ENCODE data around the gene CACNA1G. TPM values are rescaled to one million over a fixed set of nuclear protein-coding genes. Genes with fewer than 3 reads are reported as not detected.
A peak's percentile ranks its signal among the peaks of the same experiment; 100 is the strongest.

The CACNA1G gene
- total and polyA plus RNA-seq, 2 donors (not counting 3 experiments of a cell fraction or from before 2014, with no cell fraction given) = not detected

- dilution Hi-C loops (cut with MboI; ENCODE audit: extremely low pct_ligation_motif_present, low sequenced_read_pairs) = no loop called here
- intact Hi-C loops (cut with micrococcal nuclease) = no loop called here
- Histone ChIP-seq H3K36me3 (ENCODE audit: control insufficient read depth in 2 of 2, extremely low read depth in 1 of 2, insufficient read depth in 2 of 2, low read length in 2 of 2) (no peaks in the 10 kb centered on the region), H3K27ac (ENCODE audit: insufficient read depth, low read depth, low read length) (peak overlapping the region; percentile 90), H2AFZ (ENCODE audit: low read depth, low read length) (no peak overlapping the region), H3K9me1 (replicated peaks; ENCODE audit: control insufficient read depth, extremely low read depth, insufficient read depth, low read length) (no peaks in the 10 kb centered on the region), H3K4me1 (ENCODE audit: control insufficient read depth, extremely low read depth, insufficient read depth, low read length) (peaks cover 34% of the 10 kb centered on the region), H4K20me1 (replicated peaks; ENCODE audit: control insufficient read depth, extremely low read depth, insufficient read depth, low read length) (no peaks in the 10 kb centered on the region), H3K4me2 (ENCODE audit: insufficient read depth, low read length) (no peak overlapping the region), H3K79me2 (ENCODE audit: control insufficient read depth, insufficient read depth, low read length) (no peaks in the 10 kb centered on the region), H3K9me3 (replicated peaks; ENCODE audit: control insufficient read depth, insufficient read depth, low read length) (no peaks in the 10 kb centered on the region), H3K27me3 (ENCODE audit: control insufficient read depth in 2 of 2, insufficient read depth in 2 of 2, low read length in 2 of 2) (no peaks in the 10 kb centered on the region), H3K9ac (replicated peaks; ENCODE audit: extremely low read depth, insufficient read depth, low read length) (no peak overlapping the region), H3K4me3 (replicated peaks in 1 of 3; ENCODE audit: insufficient read depth in 1 of 3, low read depth in 1 of 3, low read length in 3 of 3) (no peak overlapping the region)
- DNase-seq (ENCODE audit: low read depth, low spot score) = no peak
- CTCF ChIA-PET = interaction anchor here (0.9 to 3.9 kb wide), 6 partner anchors 19 to 50 kb away, joined by 3 to 29 read pairs (median 12); no protein-coding TSS in a partner anchor
- no peak for TF ChIP-seq POLR2AphosphoS5 (IDR thresholded peaks at IDR 0.05; ENCODE audit: insufficient read depth, low read depth, low read length)
- TF ChIP-seq POLR2A (IDR thresholded peaks at IDR 0.05; ENCODE audit: low read depth, low read length) = no peak
- no peak for TF ChIP-seq MYC (IDR thresholded peaks at IDR 0.05; ENCODE audit: low read depth, low read length)
- no peak for TF ChIP-seq JUN (IDR thresholded peaks at IDR 0.05; ENCODE audit: borderline replicate concordance, insufficient read depth, insufficient read length, low read depth)
- no peak for TF ChIP-seq CTCF (IDR thresholded peaks at IDR 0.05; ENCODE audit: extremely low read depth in 1 of 2, insufficient read depth in 1 of 2, low read depth in 1 of 2, low read length in 2 of 2)
- no peak for TF ChIP-seq MAX (IDR thresholded peaks at IDR 0.05; ENCODE audit: insufficient read depth, insufficient read length)
- TF ChIP-seq FOS (IDR thresholded peaks at IDR 0.05; ENCODE audit: borderline replicate concordance, insufficient read depth, low read length) = no peak
- TF ChIP-seq GATA2 (IDR thresholded peaks at IDR 0.05; ENCODE audit: insufficient read depth, insufficient read length, low read depth, low read length) = no peak
- no peak for TF ChIP-seq EZH2 (IDR thresholded peaks at IDR 0.05; ENCODE audit: borderline replicate concordance, low read depth, low read length, severe bottlenecking)
- FAIRE-seq = no peak
- BruUV-seq (replicated peaks) = no TSS peak
- POLR2A ChIA-PET = interaction anchor here (0.6 to 3.0 kb wide), 2 partner anchors 24 to 251 kb away, joined by 4 to 23 read pairs; no protein-coding TSS in a partner anchor
Observed at GRCh38 chr17:50662632-50663225, 102.2 kb downstream of the CACNA1G start.

Measured in endothelial cell of umbilical vein (primary cell).